Natural killer cell treated with Interleukin-12 subunit alpha and Interleukin-12 subunit beta and Interleukin-15 and Interleukin-18, amount 100 ng/mL, for 72 hours (primary cell): Measurements from ENCODE around the gene LIM2. TPM values are rescaled to one million over a fixed set of nuclear protein-coding genes. Genes with fewer than 3 reads are reported as not detected.

Experiments
- ATAC-seq, 2 donors: fragments of 150-1000 bp; cut with Tn5 transposase in 1 of 2; sonication (Bioruptor Pico), chemical (Tn5 transposase) in 1 of 2; 2 replicates each; pipeline ENCODE4 v1.10.0; 2021
- DNase-seq: peaks from one replicate; pipeline ENCODE4 v3.0.0; 2022; ENCODE audit warnings: low spot score
- H3K27ac Mint-ChIP-seq, 2 donors: 1 replicate in 1 of 2; 2 replicates in 1 of 2; pipeline ENCODE4 v1.8.0; 2022; ENCODE audit warnings: mixed read lengths in 2 of 2, mild to moderate bottlenecking in 1 of 2, moderate library complexity in 1 of 2
- H3K27me3 Mint-ChIP-seq, 2 donors: 1 replicate in 1 of 2; 2 replicates in 1 of 2; pipeline ENCODE4 v1.8.0; 2022; ENCODE audit warnings: mixed read lengths in 2 of 2
- H3K36me3 Mint-ChIP-seq: one replicate; pipeline ENCODE4 v1.8.0; 2022; ENCODE audit warnings: mixed read lengths
- H3K4me1 Mint-ChIP-seq, 2 donors: 1 replicate in 1 of 2; 2 replicates in 1 of 2; pipeline ENCODE4 v1.8.0; 2022; ENCODE audit warnings: low read depth in 2 of 2, mixed read lengths in 2 of 2, mild to moderate bottlenecking in 1 of 2
- H3K4me3 Mint-ChIP-seq: one replicate; pipeline ENCODE4 v1.8.0; 2022; ENCODE audit warnings: mixed read lengths
- H3K9me3 Mint-ChIP-seq: 2 replicates; pipeline ENCODE4 v1.8.0; 2022; ENCODE audit warnings: mixed read lengths
- total RNA-seq, 2 donors: library from RNA; stranded (reverse); gene quantifications; one replicate each; pipeline ENCODE4 v1.2.3, GENCODE V29; 2022

Gene LIM2
- total RNA-seq, 2 donors from 2014 or later: 2.1 to 12.6 TPM

DNA sequence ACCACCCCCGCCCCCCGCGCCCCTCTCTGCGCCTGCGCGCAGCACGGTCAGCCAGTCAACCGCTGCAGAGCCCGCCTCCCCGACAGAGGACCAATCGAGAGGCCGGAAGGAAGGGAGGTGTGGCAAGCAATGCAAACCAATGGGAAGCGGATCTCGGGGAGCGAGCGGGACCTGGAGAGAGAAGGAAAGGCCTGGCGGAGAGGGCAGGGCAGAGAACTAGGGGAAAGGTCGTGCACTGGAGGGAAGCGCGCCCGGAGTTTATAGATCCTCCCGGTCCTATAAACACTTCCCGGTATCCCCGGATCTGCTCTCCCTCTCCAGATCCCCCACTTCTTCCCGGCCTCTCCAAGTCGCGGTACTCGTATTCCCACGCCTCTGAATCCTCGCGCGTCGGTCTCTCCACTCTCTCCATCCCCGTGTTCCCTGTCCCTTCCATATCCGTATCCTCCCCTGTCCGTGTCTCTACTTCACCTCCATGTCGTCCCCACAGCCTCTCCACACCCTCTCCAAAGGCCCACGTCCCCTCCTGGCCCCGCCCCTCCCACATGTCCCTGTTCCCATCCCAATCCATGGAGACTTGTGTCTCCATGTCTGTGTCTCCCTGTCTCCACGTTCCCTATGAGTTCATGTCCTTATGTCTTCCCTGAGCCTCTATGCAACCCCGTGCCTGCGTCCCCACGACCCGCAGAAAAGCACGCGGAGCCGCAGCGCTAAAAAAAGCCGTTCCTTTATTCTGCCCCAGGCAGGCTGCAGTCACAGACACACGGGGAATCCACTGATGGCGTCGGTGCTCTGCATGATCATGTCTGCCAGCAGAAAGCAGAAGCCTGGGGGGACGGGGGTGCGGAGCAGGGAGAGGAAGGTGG is 21.2 kb downstream of the LIM2 start:
- no peaks in the 10 kb centered on the region for H3K27me3 Mint-ChIP-seq
- peak overlapping the region; percentile 87 to 93 for H3K27ac Mint-ChIP-seq
- H3K9me3 Mint-ChIP-seq: no peaks in the 10 kb centered on the region
- peaks cover 63 to 69% of the 10 kb centered on the region in 2 donors for H3K4me1 Mint-ChIP-seq
- H3K4me3 Mint-ChIP-seq: peak overlapping the region; percentile 100
- peaks cover 17% of the 10 kb centered on the region for H3K36me3 Mint-ChIP-seq
- ATAC-seq (peak; percentile 60 to 70), DNase-seq (peak; percentile 95)

DNA sequence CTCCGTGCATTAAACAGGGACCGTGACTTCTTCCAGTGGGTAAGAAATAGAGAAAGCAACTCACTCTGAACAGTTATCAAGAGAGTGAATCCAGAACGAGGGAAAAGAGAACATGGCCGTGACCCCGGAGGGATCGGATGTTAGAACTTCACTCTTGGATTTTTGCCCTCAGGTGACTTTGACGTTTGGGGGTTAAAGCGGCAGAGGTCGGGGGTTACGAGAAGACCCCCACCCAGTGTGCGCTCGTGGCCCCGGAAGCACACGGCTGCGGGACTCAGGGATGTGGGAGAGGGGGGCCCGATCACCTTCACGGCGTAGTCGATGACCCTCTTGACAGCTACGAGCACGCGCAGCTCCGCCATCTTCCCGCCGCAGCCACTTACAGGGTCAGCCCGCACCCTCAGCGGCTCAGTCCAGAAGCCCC is 21.8 kb downstream of the LIM2 start, which contains the start of gene ETFB:
ETFB (minus strand) TSS at position 424 of the 424 bp plus-strand sequence; CDS start at position 362, 62 bp downstream.
- Mint-ChIP-seq H3K9me3 (no peaks in the 10 kb centered on the region), H3K4me3 (peak within 1 kb of the TSS; percentile 100), H3K27me3 (no peaks in the 10 kb centered on the region), H3K27ac (peak within 1 kb of the TSS; percentile 87 to 93), H3K36me3 (peaks cover 11% of the 10 kb centered on the region), H3K4me1 (peaks cover 61 to 65% of the 10 kb centered on the region in 2 donors)
- DNase-seq (no peak), ATAC-seq (no peak)

DNA sequence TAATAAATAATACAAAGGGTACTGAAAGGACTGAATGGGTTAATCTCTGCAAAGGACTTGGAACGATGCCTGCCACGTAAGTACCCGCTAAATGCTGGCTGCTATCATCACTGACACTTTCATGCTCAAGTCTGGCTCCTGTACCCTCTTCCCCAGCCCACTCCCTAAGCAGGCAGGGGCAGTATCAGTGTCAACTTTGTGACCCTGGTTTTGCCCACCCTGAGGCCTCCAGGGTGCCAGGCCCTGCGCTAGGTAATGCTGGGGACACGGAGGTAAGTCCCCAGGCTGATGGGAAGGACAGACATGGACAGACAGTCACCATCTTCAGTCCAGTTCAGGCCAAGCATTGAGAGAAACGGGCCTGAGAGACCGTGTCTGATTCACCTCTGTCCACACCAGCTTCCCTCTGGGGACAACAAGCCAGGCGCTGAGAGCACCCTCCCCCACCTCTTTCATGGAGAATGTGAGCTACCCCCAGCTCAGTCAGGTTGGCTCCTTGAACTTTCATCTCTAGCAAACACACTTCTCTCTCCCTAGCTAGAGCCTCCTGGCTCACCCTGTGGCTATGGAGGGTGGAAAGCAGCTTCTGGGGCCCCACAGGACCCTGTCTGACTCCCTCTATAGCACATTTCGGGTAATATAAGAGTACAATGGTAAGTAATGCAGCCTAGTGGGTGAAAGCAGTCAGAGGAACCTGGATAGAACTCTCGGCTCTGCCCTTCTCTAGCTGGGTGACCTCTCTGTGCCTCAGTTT is 22.4 kb downstream of the LIM2 start:
- Mint-ChIP-seq H3K27me3 (no peaks in the 10 kb centered on the region), H3K27ac (peak overlapping the region; percentile 87 to 93), H3K36me3 (peaks cover 6% of the 10 kb centered on the region), H3K9me3 (no peaks in the 10 kb centered on the region), H3K4me3 (peak overlapping the region; percentile 100), H3K4me1 (peaks cover 55 to 59% of the 10 kb centered on the region in 2 donors)
- DNase-seq: peak; percentile 62
- no peak for ATAC-seq

DNA sequence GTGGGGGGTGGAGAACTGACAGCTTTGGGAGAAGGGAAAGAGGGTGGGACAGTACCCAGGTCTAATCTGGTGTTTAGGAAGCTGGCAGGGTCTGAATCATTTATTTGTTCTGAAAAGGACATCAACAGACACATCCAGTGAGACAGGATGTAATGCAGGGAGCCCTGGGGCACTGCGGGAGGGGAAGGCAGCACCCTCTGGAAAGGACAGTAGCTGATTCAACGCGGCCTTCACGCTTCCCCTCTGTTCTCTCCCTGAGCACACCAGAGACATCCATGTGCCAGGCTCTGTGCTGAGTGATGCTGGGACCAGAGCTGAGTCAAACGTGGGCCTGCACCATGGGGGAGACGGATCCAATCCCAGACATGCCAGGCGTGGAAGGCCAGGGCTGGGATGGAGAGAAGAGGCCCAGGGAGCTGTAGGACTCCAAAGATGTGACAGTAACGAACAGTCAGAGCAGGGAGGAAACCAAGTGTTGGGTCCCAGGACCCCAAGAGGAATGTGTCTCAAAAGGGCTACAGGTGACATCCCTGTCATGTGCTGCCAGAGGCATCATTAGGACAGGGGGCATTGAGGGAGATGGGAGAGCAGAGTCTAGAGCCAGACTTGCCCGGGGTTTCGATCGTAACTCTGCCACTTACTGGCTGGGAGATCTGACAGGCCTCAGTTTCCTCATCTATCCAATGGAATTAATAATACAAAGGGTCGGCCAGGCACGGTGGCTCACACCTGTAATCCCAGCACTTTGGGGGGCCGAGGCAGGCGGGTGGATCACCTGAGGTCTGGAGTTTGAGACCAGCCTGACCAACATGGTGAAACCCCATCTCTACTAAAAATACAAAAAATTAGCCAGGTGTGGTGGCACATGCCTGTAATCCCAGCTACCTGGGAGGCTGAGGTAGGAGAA is 23.3 kb downstream of the LIM2 start:
- DNase-seq: peak; percentile 48
- no peak for ATAC-seq
- H3K9me3 Mint-ChIP-seq: no peaks in the 10 kb centered on the region
- H3K27ac Mint-ChIP-seq: peak overlapping the region; percentile 58 to 73
- no peaks in the 10 kb centered on the region for H3K36me3 Mint-ChIP-seq
- H3K4me3 Mint-ChIP-seq: peak overlapping the region; percentile 61
- no peaks in the 10 kb centered on the region for H3K27me3 Mint-ChIP-seq
- peaks cover 51 to 54% of the 10 kb centered on the region in 2 donors for H3K4me1 Mint-ChIP-seq

DNA sequence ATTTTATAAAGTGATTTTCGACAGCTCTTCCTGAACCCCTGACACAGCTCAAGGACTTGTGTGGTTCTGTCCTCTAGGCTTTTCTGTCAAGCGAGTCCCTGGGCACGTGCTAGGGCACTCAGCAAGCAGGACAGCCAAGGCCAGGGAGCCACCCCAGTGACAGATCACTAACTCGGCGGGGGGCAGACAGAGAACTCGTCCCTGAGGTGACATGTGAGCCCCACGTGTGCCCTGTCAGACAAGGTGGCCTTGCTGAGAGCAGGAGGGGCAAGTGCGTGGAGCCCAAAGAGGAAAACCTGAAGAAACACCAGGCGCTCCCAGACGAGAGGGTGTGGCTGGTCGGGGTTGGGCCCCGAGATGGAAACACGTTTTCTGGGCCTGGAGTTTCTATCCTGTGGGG is 26.5 kb downstream of the LIM2 start:
- H3K4me3 Mint-ChIP-seq: no peak overlapping the region
- peak; percentile 25 for DNase-seq
- H3K36me3 Mint-ChIP-seq: no peaks in the 10 kb centered on the region
- no peak for ATAC-seq
- no peaks in the 10 kb centered on the region for H3K9me3 Mint-ChIP-seq
- H3K27ac Mint-ChIP-seq: peak overlapping the region in 1 of 2 donors; percentile 68
- no peaks in the 10 kb centered on the region for H3K27me3 Mint-ChIP-seq
- H3K4me1 Mint-ChIP-seq: peaks cover 37 to 40% of the 10 kb centered on the region in 2 donors

DNA sequence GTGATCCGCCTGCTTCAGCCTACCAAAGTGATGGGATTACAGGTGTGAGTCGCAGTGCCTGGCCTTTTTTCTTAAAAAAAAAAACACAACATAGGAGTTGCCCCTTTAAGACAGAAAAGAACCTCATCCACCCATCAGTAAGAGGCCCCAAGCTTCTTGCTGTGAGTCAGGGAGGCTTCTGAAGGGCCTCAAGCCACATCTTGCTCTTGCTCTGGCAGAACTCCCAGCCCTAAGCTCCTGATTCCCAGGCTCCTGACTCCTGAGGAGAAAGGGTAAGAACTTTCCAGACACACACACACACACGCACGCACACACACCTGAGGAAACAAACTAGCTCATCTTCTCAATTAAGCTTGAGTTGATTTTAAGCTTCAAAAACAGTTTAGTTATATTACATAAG is 28.5 kb downstream of the LIM2 start:
- H3K36me3 Mint-ChIP-seq: no peaks in the 10 kb centered on the region
- H3K9me3 Mint-ChIP-seq: no peaks in the 10 kb centered on the region
- peaks cover 30 to 32% of the 10 kb centered on the region in 2 donors for H3K4me1 Mint-ChIP-seq
- no peak overlapping the region for H3K27ac Mint-ChIP-seq
- H3K27me3 Mint-ChIP-seq: no peaks in the 10 kb centered on the region
- ATAC-seq (no peak), DNase-seq (peak; percentile 16)
- no peak overlapping the region for H3K4me3 Mint-ChIP-seq

DNA sequence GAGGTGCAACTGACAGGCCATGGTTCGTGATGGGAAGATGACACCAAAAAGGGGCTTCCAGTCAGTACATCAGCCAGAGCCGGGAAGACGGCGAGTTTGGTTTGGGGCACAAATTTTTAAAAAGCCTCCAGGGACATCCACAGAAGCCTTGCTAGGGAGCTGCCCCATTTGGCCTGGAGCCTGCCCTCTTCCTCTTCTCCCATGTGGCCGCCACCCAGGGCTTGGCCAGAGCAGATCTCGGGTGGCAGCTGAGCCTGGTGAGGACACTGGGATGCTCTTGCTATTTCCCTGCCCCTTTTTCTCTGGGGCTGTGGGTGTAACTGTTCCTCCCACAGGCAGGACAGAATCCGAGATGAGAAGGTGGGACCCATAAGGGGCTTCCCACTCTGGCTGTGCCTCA is 29.8 kb downstream of the LIM2 start:
- no peak for ATAC-seq
- peak; percentile 32 for DNase-seq
- Mint-ChIP-seq H3K27me3 (no peaks in the 10 kb centered on the region), H3K36me3 (no peaks in the 10 kb centered on the region), H3K4me3 (no peak overlapping the region), H3K27ac (no peak overlapping the region), H3K9me3 (no peaks in the 10 kb centered on the region), H3K4me1 (peaks cover 18 to 21% of the 10 kb centered on the region in 2 donors)

DNA sequence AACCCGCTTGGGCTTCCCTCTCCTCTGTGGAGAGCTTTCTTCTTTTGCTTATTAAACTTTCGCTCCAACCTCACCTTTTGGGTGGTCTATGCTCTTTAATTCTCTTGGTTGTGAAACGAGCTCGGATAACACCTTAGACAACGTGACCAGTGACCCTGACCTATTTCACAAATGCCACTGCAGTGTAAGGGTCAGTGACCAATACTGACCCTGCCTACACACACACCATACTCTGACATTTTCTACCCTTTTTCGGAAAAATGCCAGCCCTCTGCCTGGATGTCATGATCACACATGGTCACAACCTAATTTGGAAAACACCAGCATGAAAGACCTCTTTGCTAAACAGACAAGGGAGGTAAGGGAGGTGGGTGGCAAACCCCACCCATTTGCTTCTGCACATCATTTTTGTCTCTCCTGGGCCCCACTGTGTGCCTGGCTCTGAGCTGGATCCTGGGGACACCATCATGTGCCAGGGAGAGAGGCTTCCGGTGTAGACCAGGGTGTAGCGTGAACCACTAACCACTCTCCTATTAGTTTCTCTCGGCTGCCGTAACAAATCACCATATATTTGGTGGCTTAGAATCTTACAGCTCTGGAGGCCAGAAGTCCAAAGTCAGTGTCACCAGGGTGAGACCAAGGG is 31.5 kb downstream of the LIM2 start:
- peaks cover 7% of the 10 kb centered on the region for H3K36me3 Mint-ChIP-seq
- no peak for ATAC-seq
- no peak overlapping the region for H3K4me3 Mint-ChIP-seq
- no peaks in the 10 kb centered on the region for H3K27me3 Mint-ChIP-seq
- H3K27ac Mint-ChIP-seq: no peak overlapping the region
- no peaks in the 10 kb centered on the region for H3K9me3 Mint-ChIP-seq
- no peak for DNase-seq
- H3K4me1 Mint-ChIP-seq: peaks cover 6 to 13% of the 10 kb centered on the region in 2 donors

DNA sequence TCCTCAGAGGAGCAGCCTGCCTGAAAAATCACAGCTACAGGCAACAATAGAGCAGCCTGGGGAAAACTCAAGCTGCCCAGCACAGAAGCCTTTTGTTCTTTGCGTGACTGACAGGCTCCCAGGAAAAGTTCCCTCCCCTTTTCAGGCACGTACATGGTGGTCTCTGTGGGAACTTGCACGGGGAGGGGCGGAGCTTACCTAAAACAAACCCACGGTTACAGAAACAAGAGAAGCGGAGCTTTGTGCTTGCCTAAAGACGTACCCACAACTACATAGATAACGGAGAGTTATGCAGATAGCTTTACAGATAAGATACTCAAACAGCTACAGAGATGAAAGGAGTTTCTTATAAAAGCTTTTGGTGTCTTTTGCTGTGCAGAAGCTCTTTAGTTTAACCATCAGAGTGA is 33.0 kb downstream of the LIM2 start:
- DNase-seq: no peak
- H3K27ac Mint-ChIP-seq: peak overlapping the region in 1 of 2 donors; percentile 67
- no peak for ATAC-seq

DNA sequence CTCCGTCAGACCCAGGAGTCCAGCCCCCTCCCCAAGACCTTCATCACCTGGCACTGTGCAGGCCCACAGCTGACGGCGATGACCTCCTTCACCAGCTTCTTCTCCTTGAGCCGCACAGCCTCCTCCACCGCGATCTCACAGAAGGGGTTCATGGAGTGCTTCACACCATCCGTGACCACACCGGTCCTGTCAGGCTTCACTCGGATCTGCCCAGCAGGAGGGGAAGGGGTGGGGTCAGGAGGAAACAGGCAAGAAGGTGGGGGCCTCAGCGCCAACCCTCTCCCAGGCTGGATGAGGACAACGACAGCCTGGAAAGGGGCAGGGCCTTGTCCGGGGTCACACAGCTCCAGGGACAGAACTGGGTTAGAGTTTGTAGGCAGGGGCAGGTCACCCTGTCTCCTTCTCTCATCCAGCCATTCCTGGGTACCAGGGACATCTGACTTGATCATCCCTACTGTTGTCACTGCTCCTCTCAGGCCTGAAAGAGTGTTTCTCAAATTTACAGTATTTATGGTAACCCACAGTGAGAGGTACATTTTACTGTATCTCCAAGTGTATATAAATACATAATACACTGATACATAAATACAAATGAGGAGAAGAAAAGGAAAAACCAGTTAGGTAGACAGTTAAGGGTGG is 33.6 kb downstream of the LIM2 start:
- no peaks in the 10 kb centered on the region for H3K9me3 Mint-ChIP-seq
- H3K27ac Mint-ChIP-seq: no peak overlapping the region
- no peak overlapping the region for H3K4me3 Mint-ChIP-seq
- ATAC-seq: no peak
- peaks cover 6 to 13% of the 10 kb centered on the region in 2 donors for H3K4me1 Mint-ChIP-seq
- H3K36me3 Mint-ChIP-seq: peaks cover 7% of the 10 kb centered on the region
- DNase-seq: no peak
- H3K27me3 Mint-ChIP-seq: no peaks in the 10 kb centered on the region

More for the DNA sequence above, 33.0 kb downstream of the LIM2 start:
- Mint-ChIP-seq H3K36me3 (peaks cover 7% of the 10 kb centered on the region), H3K9me3 (no peaks in the 10 kb centered on the region), H3K4me3 (no peak overlapping the region), H3K4me1 (peaks cover 6 to 13% of the 10 kb centered on the region in 2 donors), H3K27me3 (no peaks in the 10 kb centered on the region)

DNA sequence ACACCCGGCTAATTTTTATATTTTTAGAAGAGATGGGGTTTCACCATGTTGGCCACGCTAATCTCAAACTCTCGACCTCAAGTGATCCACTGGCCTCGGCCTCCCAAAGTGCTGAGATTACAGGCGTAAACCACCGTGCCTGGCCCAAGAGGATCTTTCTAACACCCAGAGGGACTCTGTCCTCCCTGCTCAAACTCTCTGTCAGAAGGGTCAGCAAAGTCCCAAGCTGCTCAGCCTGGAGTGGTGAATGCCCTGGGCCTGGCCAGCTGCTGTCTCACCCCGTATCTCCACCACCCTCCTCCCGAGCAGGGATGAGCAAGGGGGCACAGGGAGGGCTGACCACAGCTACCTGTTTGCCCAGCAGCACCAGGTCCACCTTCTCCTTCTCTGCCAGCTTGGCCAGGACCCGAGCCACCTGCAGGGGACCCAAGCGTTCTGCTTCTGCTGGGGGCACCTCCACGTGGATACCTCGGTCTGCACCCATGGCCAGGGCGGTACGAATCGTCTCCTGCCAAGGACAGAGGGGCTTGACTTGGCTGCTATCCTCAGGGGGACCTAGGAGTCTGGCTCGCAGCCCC is 34.9 kb downstream of the LIM2 start:
- ATAC-seq (no peak), DNase-seq (no peak)
- H3K27me3 Mint-ChIP-seq: no peaks in the 10 kb centered on the region
- H3K4me3 Mint-ChIP-seq: no peak overlapping the region
- peaks cover 7% of the 10 kb centered on the region for H3K36me3 Mint-ChIP-seq
- no peaks in the 10 kb centered on the region for H3K9me3 Mint-ChIP-seq
- H3K27ac Mint-ChIP-seq: no peak overlapping the region
- H3K4me1 Mint-ChIP-seq: peaks cover 6 to 13% of the 10 kb centered on the region in 2 donors

DNA sequence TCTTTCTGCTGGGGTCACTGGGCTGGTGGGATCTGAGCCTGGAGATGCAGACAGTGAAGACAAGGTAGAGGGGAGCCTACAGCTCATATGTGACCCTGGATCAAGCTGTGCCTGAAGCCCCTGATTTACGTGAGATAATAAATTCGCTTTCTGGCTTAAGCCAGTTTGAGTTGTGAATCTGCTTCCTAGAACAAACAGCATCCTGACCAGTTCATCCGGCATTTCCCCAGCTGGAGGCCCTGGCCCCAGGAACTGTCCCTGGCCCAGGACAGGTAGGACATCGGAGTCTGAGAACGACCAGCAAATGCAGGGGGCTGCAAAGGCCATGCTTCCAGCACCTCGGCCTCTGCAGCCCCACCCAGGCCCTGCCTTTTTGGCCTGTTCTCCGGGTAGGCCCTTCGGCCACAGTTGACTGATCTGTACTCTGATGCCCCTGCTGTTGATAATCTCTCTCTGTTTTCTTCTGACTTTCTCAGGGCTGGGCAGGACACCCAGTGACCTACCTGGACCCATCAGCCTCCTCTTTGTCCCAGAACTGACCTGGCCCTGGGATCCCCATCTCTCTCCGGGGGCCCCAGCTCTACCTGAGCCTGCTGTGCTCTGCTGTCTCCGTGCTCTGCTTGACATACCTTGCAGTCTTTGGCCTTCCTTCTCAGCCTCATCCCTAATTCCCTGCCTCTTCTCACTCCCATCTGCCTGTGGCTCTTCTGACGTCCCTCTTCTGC is 36.3 kb downstream of the LIM2 start:
- ATAC-seq (no peak), DNase-seq (no peak)
- Mint-ChIP-seq H3K36me3 (peaks cover 7% of the 10 kb centered on the region), H3K27me3 (no peaks in the 10 kb centered on the region), H3K27ac (no peak overlapping the region), H3K4me3 (no peak overlapping the region), H3K9me3 (no peaks in the 10 kb centered on the region), H3K4me1 (peaks cover 6 to 7% of the 10 kb centered on the region in 2 donors)
